Transverse colon (tissue), 4 donors: ENCODE results near the gene RNF126. TPM values are rescaled to one million over a fixed set of nuclear protein-coding genes. Genes with fewer than 3 reads are reported as not detected.

Experiments
- DNase-seq: peaks from one replicate; pipeline ENCODE4 v3.0.0-alpha.2; 2019
- H3K27ac ChIP-seq, 4 donors: fragments of 200-600 bp; sonication (generic); 2 replicates each; pipeline ENCODE4 v1.5.1; 2016 to 2018; ENCODE audit warnings: inconsistent platforms in 4 of 4
- H3K27me3 ChIP-seq: fragments of 200-600 bp; sonication (generic); 2 replicates; pipeline ENCODE4 v1.5.1; 2017; ENCODE audit warnings: inconsistent platforms
- H3K36me3 ChIP-seq, 4 donors: fragments of 200-600 bp; sonication (generic); 2 replicates each; pipeline ENCODE4 v1.5.1; 2017 to 2019; ENCODE audit warnings: inconsistent platforms in 4 of 4
- H3K4me1 ChIP-seq, 4 donors: fragments of 200-600 bp; sonication (generic); 2 replicates each; pipeline ENCODE4 v1.5.1; 2017 to 2020; ENCODE audit warnings: inconsistent platforms in 4 of 4
- H3K4me3 ChIP-seq, 4 donors: fragments of 200-600 bp; sonication (generic); 1 replicate in 1 of 4; 2 replicates in 3 of 4; pipeline versions ENCODE4 v1.5.1 to v1.6.1; 2017 to 2019; ENCODE audit warnings: inconsistent platforms in 4 of 4
- H3K9me3 ChIP-seq, 2 donors: fragments of 200-600 bp; sonication (generic); 2 replicates each; pipeline ENCODE4 v1.5.1; 2017 to 2019; ENCODE audit warnings: inconsistent platforms in 2 of 2
- EP300 ChIP-seq: sonication (generic); formaldehyde crosslinking; IDR thresholded peaks from one replicate; pipeline ENCODE4 v1.6.1; 2017; ENCODE audit warnings: antibody characterized with exemption, low read depth
- POLR2A ChIP-seq: fragments of 450-650 bp; IDR thresholded peaks from one replicate; pipeline ENCODE4 v1.6.1; 2016; ENCODE audit warnings: antibody characterized with exemption, mild to moderate bottlenecking, moderate library complexity
- POLR2AphosphoS5 ChIP-seq, 3 donors: sonication (generic); formaldehyde crosslinking; IDR thresholded peaks; one replicate each; pipeline ENCODE4 v1.6.1; 2016; ENCODE audit warnings: antibody characterized with exemption in 3 of 3
- WGBS, 2 donors: methylation state at CpG; one replicate each; pipeline ENCODE4 v1.1.5; 2018; ENCODE audit warnings: low coverage in 1 of 2; 5-methylcytosine and 5-hydroxymethylcytosine counted together
- in situ Hi-C, 4 donors: fragments of 200-750 bp; cut with MboI; loops; one replicate each; pipeline versions ENCODE4 v1.15.0 to v1.15.1; 2017; ENCODE audit warnings: low sequenced_read_pairs in 3 of 4, low pct_ligation_motif_present in 1 of 4, low pct_unique_long_range_greater_than_20kb in 1 of 4
- intact Hi-C: fragments of 100-400 bp; cut with DNase I; formaldehyde crosslinking; loops from one replicate; pipeline ENCODE4 v1.15.1; 2023; ENCODE audit warnings: low total_unique reads
- total RNA-seq, 4 donors: library from RNA; depleted of rRNA; stranded (reverse); fragments of >200 nt; gene quantifications; one replicate each; pipeline ENCODE4 v1.1.0, GENCODE V29; 2016
- TF ChIP-seq, protein P1 (sequence below), 5 experiments: fragments of 200-600 bp in 3 of 5; fragments of 450-650 bp in 2 of 5; sonication (generic) in 3 of 5; IDR thresholded peaks; 1 replicate in 2 of 5; 2 replicates in 3 of 5; pipeline ENCODE4 v1.5.1; 2016 to 2017; ENCODE audit warnings: antibody characterized with exemption in 5 of 5, inconsistent platforms in 3 of 5, mild to moderate bottlenecking in 2 of 5, moderate library complexity in 1 of 5

The RNF126 gene
- total RNA-seq, 4 donors from 2014 or later: 88.6 to 148 (median 102) TPM

DNA sequence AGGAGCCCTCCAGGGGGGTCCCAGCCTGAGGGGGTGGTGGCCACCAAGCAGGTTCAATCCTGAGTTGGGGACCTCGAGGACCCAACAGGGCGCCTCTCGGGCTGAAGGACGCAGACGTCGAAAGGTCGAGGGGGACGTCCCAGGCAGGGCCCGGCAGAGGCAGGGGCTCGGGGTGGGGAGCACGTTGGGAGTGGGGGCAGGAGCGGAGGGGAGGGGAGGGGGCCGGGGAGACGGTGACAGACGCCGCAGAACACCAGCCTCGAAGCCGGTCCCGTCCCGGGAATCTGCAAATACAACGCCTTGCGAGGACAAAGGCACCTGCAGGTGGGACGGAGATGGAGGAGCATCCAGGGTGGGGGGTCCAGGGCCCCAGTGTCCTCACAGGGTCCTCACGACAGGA is 19.3 kb downstream of the RNF126 start:
- Histone ChIP-seq H3K9me3 (no peaks in the 10 kb centered on the region), H3K4me3 (no peak overlapping the region), H3K4me1 (peaks cover 7 to 13% (median 9%) of the 10 kb centered on the region in 4 donors), H3K27ac (no peak overlapping the region), H3K27me3 (no peaks in the 10 kb centered on the region), H3K36me3 (peaks cover 0 to 23% (median 13%) of the 10 kb centered on the region in 4 donors)
- DNase-seq: no peak
- intact Hi-C loops: no loop called here
- 88 to 91% methylated on average over 9 to 24 of the region's 24 CpGs for WGBS, 2 donors
- TF ChIP-seq POLR2A (no peak), POLR2AphosphoS5 (IDR thresholded peaks at IDR 0.05) (no peak), EP300 (no peak)
- TF ChIP-seq, protein P1, sequence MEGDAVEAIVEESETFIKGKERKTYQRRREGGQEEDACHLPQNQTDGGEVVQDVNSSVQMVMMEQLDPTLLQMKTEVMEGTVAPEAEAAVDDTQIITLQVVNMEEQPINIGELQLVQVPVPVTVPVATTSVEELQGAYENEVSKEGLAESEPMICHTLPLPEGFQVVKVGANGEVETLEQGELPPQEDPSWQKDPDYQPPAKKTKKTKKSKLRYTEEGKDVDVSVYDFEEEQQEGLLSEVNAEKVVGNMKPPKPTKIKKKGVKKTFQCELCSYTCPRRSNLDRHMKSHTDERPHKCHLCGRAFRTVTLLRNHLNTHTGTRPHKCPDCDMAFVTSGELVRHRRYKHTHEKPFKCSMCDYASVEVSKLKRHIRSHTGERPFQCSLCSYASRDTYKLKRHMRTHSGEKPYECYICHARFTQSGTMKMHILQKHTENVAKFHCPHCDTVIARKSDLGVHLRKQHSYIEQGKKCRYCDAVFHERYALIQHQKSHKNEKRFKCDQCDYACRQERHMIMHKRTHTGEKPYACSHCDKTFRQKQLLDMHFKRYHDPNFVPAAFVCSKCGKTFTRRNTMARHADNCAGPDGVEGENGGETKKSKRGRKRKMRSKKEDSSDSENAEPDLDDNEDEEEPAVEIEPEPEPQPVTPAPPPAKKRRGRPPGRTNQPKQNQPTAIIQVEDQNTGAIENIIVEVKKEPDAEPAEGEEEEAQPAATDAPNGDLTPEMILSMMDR (IDR thresholded peaks at IDR 0.05): no peak
- in situ Hi-C loops: no loop called here

DNA sequence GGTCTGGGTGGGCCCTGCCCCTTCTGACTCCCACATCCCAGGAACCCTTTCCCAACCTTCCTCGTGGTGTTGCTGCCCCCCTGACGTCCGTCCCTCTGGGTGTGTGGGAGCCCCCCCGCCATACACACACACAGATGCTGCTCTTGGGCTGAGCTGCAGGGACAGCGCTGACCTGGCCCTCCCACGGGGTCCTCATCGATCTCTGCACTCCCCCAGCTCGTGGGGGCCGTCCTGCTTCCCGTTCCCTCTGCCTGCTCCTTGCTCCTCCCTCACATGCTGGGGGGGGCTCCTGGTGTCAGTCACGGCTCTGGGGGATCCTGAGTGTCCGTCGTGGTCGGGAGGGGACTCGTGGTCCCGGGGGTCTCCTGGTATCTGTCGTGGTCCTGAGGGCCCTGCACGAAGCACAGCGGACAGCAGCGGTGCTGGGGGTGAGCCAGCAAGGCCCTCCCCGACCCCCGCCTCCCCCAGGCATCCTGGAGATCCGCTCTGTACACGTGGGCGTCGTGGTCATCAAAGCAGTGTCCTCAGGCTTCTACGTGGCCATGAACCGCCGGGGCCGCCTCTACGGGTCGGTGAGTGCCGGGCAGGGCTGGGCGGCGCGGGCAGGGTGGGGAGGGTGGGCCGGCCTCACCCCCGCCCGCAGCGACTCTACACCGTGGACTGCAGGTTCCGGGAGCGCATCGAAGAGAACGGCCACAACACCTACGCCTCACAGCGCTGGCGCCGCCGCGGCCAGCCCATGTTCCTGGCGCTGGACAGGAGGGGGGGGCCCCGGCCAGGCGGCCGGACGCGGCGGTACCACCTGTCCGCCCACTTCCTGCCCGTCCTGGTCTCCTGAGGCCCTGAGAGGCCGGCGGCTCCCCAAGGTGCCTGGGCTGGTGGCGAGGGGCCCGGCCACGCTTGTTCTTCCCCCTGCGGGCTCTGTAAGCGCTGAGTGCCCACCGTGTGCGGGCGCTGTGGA is 20.0 kb downstream of the RNF126 start:
- TF ChIP-seq, protein P1 (IDR thresholded peaks at IDR 0.05): no peak
- TF ChIP-seq POLR2A (no peak), EP300 (no peak), POLR2AphosphoS5 (IDR thresholded peaks at IDR 0.05) (no peak)
- no peak overlapping the region for H3K27ac ChIP-seq
- WGBS, 2 donors: 80% methylated on average over 47 of the region's 70 CpGs; no CpG with 5 or more reads in 1 of the 2 donors
- peaks cover 0 to 16% (median 8%) of the 10 kb centered on the region in 4 donors for H3K36me3 ChIP-seq
- in situ Hi-C loops: no loop called here
- intact Hi-C loops: no loop called here
- peaks cover 8 to 14% (median 9%) of the 10 kb centered on the region in 4 donors for H3K4me1 ChIP-seq
- H3K4me3 ChIP-seq: no peak overlapping the region
- no peak for DNase-seq
- H3K9me3 ChIP-seq: no peaks in the 10 kb centered on the region
- no peaks in the 10 kb centered on the region for H3K27me3 ChIP-seq

DNA sequence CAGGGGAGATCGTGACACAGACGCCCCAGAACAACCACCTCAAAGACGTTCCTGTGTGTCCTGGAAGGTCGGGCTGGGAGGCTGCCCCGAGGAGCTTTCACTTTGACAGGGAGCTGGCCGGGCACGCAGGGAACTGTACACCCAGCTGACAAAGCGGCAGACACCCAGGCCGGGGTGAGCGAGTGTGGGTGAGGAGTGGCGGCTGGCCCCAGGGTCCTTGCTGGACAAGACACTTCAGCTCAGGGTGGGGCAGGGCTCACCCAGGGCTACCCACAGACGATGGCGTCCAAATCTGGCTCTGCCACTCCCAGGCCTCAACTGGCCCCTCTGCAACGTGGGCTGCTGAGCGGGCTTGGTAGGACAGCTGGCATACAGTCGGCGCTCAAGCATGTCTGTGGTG is 21.3 kb downstream of the RNF126 start:
- H3K36me3 ChIP-seq: peaks cover 0 to 3% (median 0%) of the 10 kb centered on the region in 4 donors
- intact Hi-C loops (no loop called here), in situ Hi-C loops (no loop called here)
- H3K9me3 ChIP-seq: no peaks in the 10 kb centered on the region
- TF ChIP-seq POLR2A (no peak), EP300 (no peak), POLR2AphosphoS5 (IDR thresholded peaks at IDR 0.05) (no peak)
- TF ChIP-seq, protein P1 (IDR thresholded peaks at IDR 0.05): no peak
- WGBS, 2 donors: 52 to 64% methylated on average over 5 to 17 of the region's 17 CpGs
- no peak overlapping the region for H3K27ac ChIP-seq
- H3K4me3 ChIP-seq: no peak overlapping the region
- no peaks in the 10 kb centered on the region for H3K27me3 ChIP-seq
- DNase-seq: no peak
- peaks cover 8 to 14% (median 9%) of the 10 kb centered on the region in 4 donors for H3K4me1 ChIP-seq

DNA sequence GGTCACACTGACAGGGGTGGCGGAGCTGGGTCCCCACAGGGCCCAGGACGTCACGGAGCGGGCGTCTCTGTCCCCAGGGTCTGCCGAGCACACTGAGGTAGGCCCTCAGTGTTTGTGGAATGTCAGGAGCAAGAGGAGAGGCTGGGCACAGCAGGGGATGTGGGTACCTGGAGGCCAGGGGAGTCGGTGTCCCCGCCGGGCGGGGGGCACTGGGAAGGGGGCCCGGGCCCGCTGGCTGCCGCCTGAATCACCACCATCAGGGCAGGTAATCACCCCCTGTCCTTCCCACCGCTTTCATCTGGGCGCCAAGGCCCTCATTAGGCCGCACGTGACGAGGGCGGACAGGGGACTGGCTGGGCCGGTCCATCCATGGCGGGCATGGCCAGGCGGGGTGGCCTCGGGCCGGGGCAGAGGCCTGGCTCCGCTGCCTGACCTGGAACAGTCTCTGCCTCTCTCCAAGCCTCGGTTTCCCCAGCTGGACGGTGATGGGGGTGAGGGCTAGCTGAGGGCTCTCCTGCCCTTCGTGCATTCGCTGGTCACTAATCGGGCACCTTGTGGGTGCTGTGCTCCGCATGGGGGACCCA is 22.3 kb downstream of the RNF126 start:
- 86% methylated on average over 30 of the region's 31 CpGs; no CpG with 5 or more reads in 1 of the 2 donors for WGBS, 2 donors
- no peak for TF ChIP-seq EP300
- no peak for TF ChIP-seq POLR2AphosphoS5 (IDR thresholded peaks at IDR 0.05)
- TF ChIP-seq, protein P1 (IDR thresholded peaks at IDR 0.05): no peak
- TF ChIP-seq POLR2A: no peak
- H3K27ac ChIP-seq: no peak overlapping the region
- no peak overlapping the region for H3K4me3 ChIP-seq
- no peaks in the 10 kb centered on the region for H3K36me3 ChIP-seq
- H3K27me3 ChIP-seq: no peaks in the 10 kb centered on the region
- no peaks in the 10 kb centered on the region for H3K9me3 ChIP-seq
- intact Hi-C loops (no loop called here), in situ Hi-C loops (no loop called here)
- DNase-seq: no peak
- H3K4me1 ChIP-seq: peaks cover 8 to 14% (median 9%) of the 10 kb centered on the region in 4 donors
